SH-SY5Y (cell line): ENCODE measurements around the gene BHLHE41.

ENCODE experiments used
- GATA2 ChIP-seq: IDR thresholded peaks from 2 replicates; pipeline ENCODE4 v1.6.1; 2011; ENCODE audit warnings: mild to moderate bottlenecking, low read depth, low read length
- GATA3 ChIP-seq: IDR thresholded peaks from 2 replicates; pipeline ENCODE4 v1.6.1; 2011; ENCODE audit warnings: low read depth, mild to moderate bottlenecking, low read length, moderate library complexity

The BHLHE41 gene

DNA sequence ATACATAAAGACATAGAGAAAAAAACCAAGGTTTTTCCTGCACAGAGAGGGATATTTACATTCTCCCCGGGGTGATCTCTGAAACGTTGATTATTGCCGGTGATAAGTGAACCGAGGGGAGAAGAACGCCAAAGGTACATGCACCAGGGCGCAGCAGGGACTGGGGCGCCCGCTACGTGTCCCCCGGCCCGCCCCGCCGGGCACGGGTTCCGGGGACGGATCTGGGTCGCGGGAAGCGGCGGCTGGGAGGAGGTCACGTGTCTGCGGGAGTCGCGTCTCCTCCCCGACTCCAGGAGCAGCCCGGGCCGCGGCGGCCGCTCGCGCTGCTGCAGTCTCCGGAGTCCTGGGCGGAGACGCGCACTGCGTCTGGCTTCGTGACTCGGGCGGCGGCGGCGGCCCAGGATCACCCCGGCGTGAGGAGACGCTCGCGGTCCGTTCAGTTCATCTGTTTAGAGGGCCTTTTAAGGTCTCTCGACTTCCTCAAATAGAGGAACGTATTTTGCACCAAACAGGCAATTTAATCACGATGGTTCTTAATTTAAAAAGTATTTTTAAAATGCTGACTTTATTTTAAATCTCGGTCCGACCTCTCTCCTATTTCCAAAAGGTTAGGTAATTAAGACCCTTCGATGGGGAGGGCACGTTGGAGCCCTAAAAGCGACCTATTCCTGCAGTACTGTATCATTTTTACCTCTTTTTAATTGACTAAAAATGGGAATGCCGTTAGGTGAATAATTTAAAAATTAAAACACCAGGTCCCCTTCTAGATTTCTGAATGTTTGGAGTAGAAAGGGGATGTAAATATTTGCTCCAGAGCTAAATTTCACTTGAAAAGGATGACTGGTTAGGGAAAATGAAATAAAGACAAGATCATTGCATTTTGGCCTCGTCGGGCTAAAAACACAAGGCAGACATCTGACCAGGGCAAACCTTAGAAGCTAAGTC lies 1.8 kb upstream of the BHLHE41 start:
- TF ChIP-seq GATA3 (no peak), GATA2 (0 out of 2 replicates have a peak, but pooled peaks have one; percentile 1)

DNA sequence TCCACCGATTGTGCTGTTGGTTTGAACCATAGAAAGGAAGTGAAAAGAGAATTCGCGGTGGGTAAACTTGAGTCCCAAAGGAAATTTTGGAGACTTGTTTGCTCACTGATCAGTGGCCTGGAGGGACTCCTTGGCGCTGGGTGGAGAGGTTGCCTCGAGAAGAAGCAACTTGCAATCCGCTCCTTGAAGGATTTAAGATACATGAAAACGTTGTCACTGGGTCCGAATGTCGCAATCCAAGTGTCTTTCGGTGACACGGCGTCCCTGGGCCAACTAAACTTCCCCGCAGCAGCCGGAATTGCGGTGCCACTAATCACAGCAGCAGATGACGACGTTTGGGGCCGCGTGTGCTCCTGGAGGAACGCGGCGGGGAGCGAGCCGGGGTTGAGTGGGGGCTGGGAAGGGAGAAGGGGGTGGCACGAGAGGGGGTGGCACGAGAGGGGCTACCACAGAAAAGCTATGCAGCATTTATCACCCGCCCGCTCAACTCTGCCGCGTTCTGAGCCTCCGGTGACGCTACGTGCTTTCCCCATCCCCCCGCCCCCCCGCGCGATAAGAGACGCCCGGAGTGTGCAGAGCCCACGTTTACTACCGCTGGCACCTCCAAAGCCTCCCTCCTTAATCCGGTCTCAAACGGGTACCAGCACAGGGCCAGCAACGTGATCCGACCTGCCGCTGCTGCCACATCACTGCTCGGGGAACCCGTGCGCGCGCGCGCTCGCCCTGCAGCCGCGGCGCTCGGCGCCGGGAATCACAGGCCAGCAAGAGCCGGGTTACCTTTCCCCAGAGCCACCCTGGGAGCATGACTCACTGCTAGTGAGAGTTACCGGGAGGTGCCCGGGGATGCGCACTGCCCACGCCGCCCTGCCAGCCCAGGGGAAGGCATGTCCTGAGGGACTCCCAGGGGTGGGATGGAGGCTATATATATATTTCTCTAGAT lies 833 bp upstream of the BHLHE41 start:
- TF ChIP-seq GATA2, result no peak

DNA sequence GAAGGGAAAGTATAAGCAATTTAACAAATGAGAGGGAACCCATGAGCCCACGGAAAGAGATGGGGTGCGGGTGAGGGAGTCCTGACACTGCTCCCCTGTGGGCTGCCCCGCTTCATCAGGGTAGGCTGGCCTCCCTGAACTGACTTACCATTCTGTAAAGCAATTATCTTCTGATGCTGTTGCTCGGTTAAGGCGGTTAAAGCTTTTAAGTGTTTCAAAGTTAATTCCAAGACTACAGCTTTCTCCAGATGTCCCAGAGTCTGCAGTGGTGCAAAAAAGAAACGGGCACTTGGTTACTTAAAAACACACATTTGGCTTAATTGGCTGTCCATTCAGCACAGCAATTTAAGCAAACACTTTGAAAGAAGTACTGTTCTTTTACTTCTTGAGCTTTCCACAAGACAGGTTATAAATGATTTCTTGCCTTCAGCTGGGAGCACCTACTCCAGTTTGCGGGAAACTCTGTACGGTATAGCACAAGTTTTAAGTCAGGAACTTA lies 1.3 kb downstream of the BHLHE41 start:
- TF ChIP-seq GATA3 (no peak), GATA2 (no peak)

GRCh38 chr12:26122681-26123481 lies 2.0 kb downstream of the BHLHE41 start:
- no peak for TF ChIP-seq GATA3
- TF ChIP-seq GATA2, result no peak

GRCh38 chr12:26122061-26122680 lies 2.7 kb downstream of the BHLHE41 start:
- TF ChIP-seq GATA2 (no peak), GATA3 (no peak)

- no peak for TF ChIP-seq GATA2
- TF ChIP-seq GATA3, result no peak
These were observed 3.3 kb downstream of the BHLHE41 start for GRCh38 chr12:26121323-26122060.

DNA sequence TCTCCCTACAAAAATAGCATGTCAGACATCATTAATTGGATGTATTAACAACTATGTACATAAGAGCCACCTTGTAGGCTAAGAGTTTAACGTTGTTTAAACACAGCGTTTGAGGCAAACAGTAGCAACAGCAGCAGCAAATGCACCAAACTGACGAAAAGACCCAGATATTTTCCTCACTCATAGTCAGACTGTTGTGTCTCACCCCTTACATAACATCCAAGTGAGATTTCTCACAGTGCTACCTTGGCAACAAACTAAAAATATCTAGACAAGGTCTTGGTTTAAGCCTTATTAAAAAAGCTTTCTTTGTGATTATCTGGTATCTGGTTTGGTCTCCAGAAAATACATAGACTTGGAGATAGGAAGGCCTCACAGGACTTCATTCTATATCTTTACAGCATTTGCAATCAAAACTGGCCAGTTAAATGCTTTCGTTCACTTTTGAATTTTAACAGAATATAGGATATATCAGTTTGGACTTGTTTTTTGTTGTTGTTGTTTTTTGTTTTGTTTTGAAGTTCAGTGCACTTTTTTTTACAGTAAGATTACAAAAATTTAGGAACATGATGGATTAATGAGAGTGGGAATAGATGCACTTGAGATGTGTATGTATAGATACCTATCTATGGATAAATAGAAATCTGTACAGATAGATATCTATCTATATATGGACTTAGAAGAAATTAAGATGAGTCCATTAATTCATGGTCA lies 4.1 kb downstream of the BHLHE41 start:
- TF ChIP-seq GATA3 (no peak), GATA2 (no peak)

GRCh38 chr12:26119391-26119989 lies 5.3 kb downstream of the BHLHE41 start:
- TF ChIP-seq GATA3 (no peak), GATA2 (no peak)

- TF ChIP-seq GATA3 (no peak), GATA2 (no peak)
These were observed 6.5 kb downstream of the BHLHE41 start for GRCh38 chr12:26118308-26118707.

DNA sequence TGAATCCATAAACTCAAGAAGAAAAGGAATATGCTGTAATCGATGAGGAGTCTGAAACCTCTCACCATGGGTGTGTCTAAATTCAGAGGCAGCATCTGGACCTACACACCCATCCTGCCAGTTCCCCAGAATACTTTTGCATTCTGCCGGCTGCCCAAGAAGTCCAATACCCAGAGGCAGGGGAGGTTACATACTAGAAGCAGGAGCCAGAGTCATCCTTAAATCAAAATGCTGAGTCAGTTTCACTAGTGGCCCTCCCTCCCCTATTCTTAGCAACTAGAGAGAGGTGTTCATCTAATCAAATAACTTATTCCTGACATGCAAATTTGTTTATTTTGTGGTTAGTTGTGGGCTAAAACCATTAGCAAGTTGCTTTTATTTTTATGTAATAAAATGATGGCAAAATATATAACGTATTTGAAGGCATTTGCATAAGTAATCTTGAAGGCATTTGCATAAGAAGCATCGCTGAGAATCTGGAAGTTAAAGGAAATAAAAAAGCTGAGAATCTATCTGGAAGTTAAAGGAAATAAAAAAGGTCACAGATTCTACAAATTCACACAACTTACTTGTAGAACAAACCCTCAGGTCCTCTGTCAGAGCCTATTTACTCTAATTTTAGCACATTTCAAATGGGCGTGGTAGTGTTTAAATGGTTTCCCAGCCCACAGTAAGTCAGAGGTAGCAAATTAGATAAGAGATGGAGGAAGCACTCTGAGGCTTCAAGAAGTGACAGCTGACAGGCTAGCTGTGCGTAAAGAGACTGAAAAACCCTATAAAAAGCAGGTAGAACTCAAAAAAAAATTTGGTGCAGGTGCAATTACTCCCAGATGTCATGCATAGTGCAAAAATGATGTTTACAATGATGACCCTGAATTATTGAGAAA lies 7.8 kb downstream of the BHLHE41 start:
- TF ChIP-seq GATA2, result no peak
- TF ChIP-seq GATA3, result no peak

- TF ChIP-seq GATA3 (no peak), GATA2 (no peak)
These were observed 10.0 kb downstream of the BHLHE41 start for GRCh38 chr12:26114720-26115401.
